ENCODE measurements around the gene HOATZ.

HOATZ gene

DNA sequence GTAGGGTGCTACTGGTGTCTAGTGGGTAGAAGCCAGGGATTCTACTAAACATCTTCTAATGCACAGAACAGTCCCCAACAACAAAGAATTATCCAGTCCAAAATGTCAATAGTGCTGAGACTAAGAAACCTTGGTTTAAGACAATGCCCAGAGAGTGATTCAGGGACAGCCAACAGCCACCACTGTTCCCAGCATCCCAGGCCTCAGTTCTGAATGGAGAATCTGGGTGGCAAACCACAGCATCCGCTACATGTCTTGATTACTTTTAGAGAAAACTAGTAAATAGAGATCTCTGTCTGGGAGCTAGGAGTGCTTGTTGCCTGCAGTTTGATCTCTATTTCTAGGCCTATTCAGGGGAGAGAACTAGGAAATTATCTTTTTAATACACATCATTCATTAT, 66.8 kb downstream of the HOATZ start:
- no peak for DNase-seq (ENCODE audit: low spot score)

DNA sequence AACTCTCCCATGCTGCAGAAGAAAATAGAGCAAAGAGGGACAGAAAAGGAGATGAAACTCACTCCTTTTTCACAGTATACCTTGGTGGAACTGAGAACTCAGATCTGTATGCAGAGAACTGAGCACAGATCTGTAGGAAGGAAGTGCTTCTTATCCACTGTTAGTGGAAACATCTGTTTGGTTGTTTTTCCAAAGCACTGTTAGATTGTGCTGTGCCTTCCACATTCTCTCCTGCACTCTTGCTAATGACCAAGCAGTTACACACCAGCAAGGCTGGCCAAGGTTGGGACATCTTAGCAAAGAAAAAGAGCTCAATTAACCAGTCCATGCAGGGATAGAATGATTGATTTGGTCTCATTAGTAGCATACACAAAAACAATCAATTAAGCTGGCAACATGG, 67.6 kb downstream of the HOATZ start:
- no peak for DNase-seq (ENCODE audit: low spot score)

DNA sequence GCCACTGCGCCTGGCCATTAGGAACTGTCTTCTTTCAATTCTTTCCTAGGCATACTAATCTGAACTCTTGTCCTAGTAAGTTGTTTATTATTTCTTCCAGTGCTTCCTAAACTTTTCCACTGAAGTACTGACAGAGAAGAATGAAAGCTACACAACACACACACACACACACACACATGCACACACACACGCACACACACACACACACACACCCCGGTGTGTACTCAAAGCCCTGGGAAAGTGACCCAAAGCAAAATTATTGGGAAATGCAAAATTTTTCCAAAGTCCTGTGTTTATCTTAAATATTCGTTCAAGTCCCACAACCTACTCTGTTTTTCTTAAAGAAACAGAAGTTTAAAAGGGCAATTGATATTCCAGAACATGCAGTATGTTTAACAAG, 68.3 kb downstream of the HOATZ start:
- DNase-seq (ENCODE audit: low spot score) = no peak

DNA sequence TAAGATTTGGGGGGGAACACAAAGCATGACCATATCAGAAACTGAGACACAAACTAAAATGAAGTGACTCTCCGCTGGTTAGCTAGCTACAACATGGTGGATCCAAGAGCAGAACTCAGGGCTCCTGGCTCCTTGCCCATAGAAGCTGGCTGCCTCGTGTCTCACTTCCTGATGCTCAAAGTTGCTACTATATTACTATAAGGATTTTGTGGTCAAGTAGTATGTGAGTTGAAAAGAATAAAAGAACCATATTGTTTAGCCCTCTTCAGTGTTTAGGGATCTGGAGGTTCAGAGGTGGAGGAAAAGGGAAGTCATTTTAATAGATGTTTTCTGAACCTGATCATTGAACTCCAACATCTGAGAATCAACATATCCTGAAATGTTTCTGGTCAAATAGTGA, 70.8 kb downstream of the HOATZ start:
- DNase-seq (ENCODE audit: low spot score) = no peak

DNA sequence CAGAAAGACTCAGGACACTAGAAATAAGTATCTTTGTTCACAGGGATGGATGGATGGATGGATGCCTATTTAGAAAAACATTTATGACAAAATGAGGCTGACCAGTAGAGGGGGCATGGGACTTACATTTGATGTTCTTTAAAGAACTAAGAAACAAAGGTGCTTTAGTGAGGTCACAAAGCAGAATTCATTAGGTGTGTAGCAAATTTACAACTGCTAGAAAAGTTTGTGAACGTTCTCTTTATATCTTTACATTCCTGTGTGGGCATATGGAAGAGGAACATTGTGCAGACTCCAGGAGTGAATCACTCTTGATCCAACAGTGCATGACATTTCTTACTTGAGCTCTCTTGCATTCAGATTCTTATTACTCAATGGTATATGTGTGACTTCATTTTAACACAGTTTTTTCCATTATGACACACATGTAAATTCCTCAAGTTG, 71.8 kb downstream of the HOATZ start:
- no peak for DNase-seq (ENCODE audit: low spot score)

Measured in AG08396 (cell line).